SK-N-SH (cell line): ENCODE measurements around the gene TXNRD2. TPM values are rescaled to one million over a fixed set of nuclear protein-coding genes. Genes with fewer than 3 reads are reported as not detected.

Experiments
- CTCF ChIA-PET: fragments of 300-600, 350-600 bp; formaldehyde crosslinking; extraction: SDS; loops from one replicate; lab custom pipeline; 2021; lab: Yijun Ruan, JAX
- POLR2A ChIA-PET: fragments of 350-600 bp; sonication (Branson Sonifier 250); formaldehyde crosslinking; extraction: SDS; loops from one replicate; lab custom pipeline; 2020; ENCODE audit warnings: antibody characterized with exemption, inconsistent platforms; lab: Yijun Ruan, JAX
- DNase-seq: peaks from one replicate; pipeline ENCODE4 v3.0.0; 2012
- H2AFZ ChIP-seq: fragments of 200-600 bp; sonication (generic); 2 replicates; pipeline ENCODE4 v1.8.1; 2016; ENCODE audit warnings: antibody characterized with exemption, mild to moderate bottlenecking, low read depth
- H3F3A ChIP-seq: fragments of 200-600 bp; sonication (generic); replicated peaks from 2 replicates; pipeline ENCODE3; 2016; ENCODE audit warnings: antibody characterized with exemption, mild to moderate bottlenecking; ENCODE audit not compliant: insufficient read depth
- H3K27ac ChIP-seq, 2 experiments: fragments of 200-500 bp in 1 of 2; fragments of 200-600 bp in 1 of 2; sonication (Bioruptor generic) in 1 of 2; sonication (generic), shearing (Covaris generic) in 1 of 2; 2 replicates each; pipeline versions ENCODE4 v1.5.1 to v1.6.1; 2014 to 2016; ENCODE audit warnings: low read depth in 2 of 2, inconsistent platforms in 1 of 2, low read length in 1 of 2, mild to moderate bottlenecking in 1 of 2, mixed read lengths in 1 of 2
- H3K27me3 ChIP-seq: fragments of 200-600 bp; sonication (generic), shearing (Covaris generic); 2 replicates; pipeline ENCODE4 v1.6.1; 2016; ENCODE audit warnings: mixed run types; ENCODE audit not compliant: insufficient read depth
- H3K36me3 ChIP-seq, 2 experiments: fragments of 200-500 bp in 1 of 2; fragments of 200-600 bp in 1 of 2; sonication (Bioruptor generic) in 1 of 2; sonication (generic) in 1 of 2; replicated peaks in 1 of 2; 2 replicates each; pipeline versions ENCODE3 to v1.5.1; 2014 to 2016; ENCODE audit warnings: low read length in 1 of 2, mild to moderate bottlenecking in 1 of 2; ENCODE audit not compliant: insufficient read depth in 2 of 2, control insufficient read depth in 1 of 2
- H3K4me1 ChIP-seq, 2 experiments: fragments of 200-500 bp in 1 of 2; fragments of 200-600 bp in 1 of 2; sonication (Bioruptor generic) in 1 of 2; sonication (generic), shearing (Covaris generic) in 1 of 2; 2 replicates each; pipeline versions ENCODE4 v1.5.1 to v1.6.1; 2014 to 2016; ENCODE audit warnings: low read depth in 1 of 2, low read length in 1 of 2, mixed run types in 1 of 2; ENCODE audit not compliant: insufficient read depth in 2 of 2, control insufficient read depth in 1 of 2
- H3K4me2 ChIP-seq: fragments of 200-600 bp; sonication (generic), shearing (Covaris generic); 2 replicates; pipeline ENCODE4 v1.6.1; 2017; ENCODE audit warnings: mixed run types
- H3K4me3 ChIP-seq, 2 experiments: fragments of 200-500 bp in 1 of 2; fragments of 200-600 bp in 1 of 2; sonication (Bioruptor generic) in 1 of 2; sonication (generic), shearing (Covaris generic) in 1 of 2; 2 replicates each; pipeline versions ENCODE4 v1.5.1 to v1.8.1; 2014 to 2016; ENCODE audit warnings: low read depth in 2 of 2, inconsistent platforms in 1 of 2, low read length in 1 of 2, mild to moderate bottlenecking in 1 of 2, mixed read lengths in 1 of 2, moderate library complexity in 1 of 2
- H3K79me2 ChIP-seq: fragments of 200-600 bp; sonication (generic); 2 replicates; pipeline ENCODE4 v1.8.1; 2017; ENCODE audit warnings: mild to moderate bottlenecking; ENCODE audit not compliant: insufficient read depth
- H3K9ac ChIP-seq: fragments of 200-600 bp; sonication (generic); 2 replicates; pipeline ENCODE4 v1.6.1; 2017; ENCODE audit warnings: mixed run types
- H3K9me2 ChIP-seq: fragments of 200-600 bp; sonication (generic); 2 replicates; pipeline ENCODE4 v1.6.1; 2017; ENCODE audit warnings: mixed run types
- H3K9me3 ChIP-seq: fragments of 200-600 bp; sonication (generic); 2 replicates; pipeline ENCODE4 v1.6.1; 2017; ENCODE audit warnings: mixed run types, mild to moderate bottlenecking, moderate library complexity
- H4K20me1 ChIP-seq: fragments of 200-600 bp; sonication (generic); 2 replicates; pipeline ENCODE4 v1.6.1; 2017; ENCODE audit warnings: mild to moderate bottlenecking, mixed run types; ENCODE audit not compliant: insufficient read depth
- CHD2 ChIP-seq: fragments of 150-350 bp; IDR thresholded peaks from 2 replicates; pipeline ENCODE4 v1.6.1; 2018; ENCODE audit warnings: low read length; ENCODE audit not compliant: partially characterized antibody
- EP300 ChIP-seq, 2 experiments: IDR thresholded peaks; 2 replicates each; pipeline versions ENCODE4 v1.4.0 to v1.6.1; 2012; ENCODE audit warnings: borderline replicate concordance in 1 of 2, low read depth in 1 of 2, low read length in 1 of 2
- EZH2phosphoT487 ChIP-seq: fragments of 200-600 bp; sonication (generic); IDR thresholded peaks from 2 replicates; pipeline ENCODE4 v1.6.1; 2017; ENCODE audit warnings: low read depth, mixed run types, mild to moderate bottlenecking, antibody characterized with exemption, moderate library complexity, borderline replicate concordance
- FOSL2 ChIP-seq: IDR thresholded peaks from 2 replicates; pipeline ENCODE4 v1.4.0; 2012; ENCODE audit warnings: low read depth, mild to moderate bottlenecking, moderate library complexity, borderline replicate concordance
- FOXJ3 ChIP-seq: sonication (generic); formaldehyde crosslinking; IDR thresholded peaks from 2 replicates; pipeline ENCODE4 v1.5.1; 2020; ENCODE audit warnings: mild to moderate bottlenecking, missing genetic modification reagents
- FOXM1 ChIP-seq: IDR thresholded peaks from 2 replicates; pipeline ENCODE4 v1.4.0; 2012; ENCODE audit warnings: low read depth, mild to moderate bottlenecking
- GATA2 ChIP-seq: sonication (generic); formaldehyde crosslinking; IDR thresholded peaks from 2 replicates; pipeline ENCODE4 v1.5.0; 2020; ENCODE audit warnings: mild to moderate bottlenecking, missing genetic modification reagents
- JUND ChIP-seq: IDR thresholded peaks from 2 replicates; pipeline ENCODE4 v1.4.0; 2012
- MAX ChIP-seq: IDR thresholded peaks from 2 replicates; pipeline ENCODE4 v1.4.0; 2012; ENCODE audit warnings: low read depth
- MEF2A ChIP-seq: IDR thresholded peaks from 2 replicates; pipeline ENCODE4 v1.4.0; 2012; ENCODE audit warnings: low read depth, borderline replicate concordance
- MXI1 ChIP-seq: IDR thresholded peaks from 2 replicates; pipeline ENCODE4 v1.6.1; 2012; ENCODE audit warnings: mild to moderate bottlenecking, low read depth, low read length, improper control_type of control experiment
- NFIC ChIP-seq: IDR thresholded peaks from 2 replicates; pipeline ENCODE4 v1.4.0; 2012; ENCODE audit warnings: borderline replicate concordance
- NRF1 ChIP-seq: IDR thresholded peaks from 2 replicates; pipeline ENCODE4 v1.6.1; 2012; ENCODE audit warnings: low read depth, mild to moderate bottlenecking, low read length
- PBX3 ChIP-seq: IDR thresholded peaks from 2 replicates; pipeline ENCODE4; 2012
- POLR2AphosphoS5 ChIP-seq: IDR thresholded peaks from 2 replicates; pipeline ENCODE4 v1.6.1; 2012; ENCODE audit warnings: low read depth, low read length
- RXRA ChIP-seq: IDR thresholded peaks from 2 replicates; pipeline ENCODE4 v1.4.0; 2012; ENCODE audit warnings: low read depth, mild to moderate bottlenecking, borderline replicate concordance
- SIN3A ChIP-seq: IDR thresholded peaks from 2 replicates; pipeline ENCODE4 v1.6.1; 2012; ENCODE audit warnings: low read depth, mild to moderate bottlenecking, low read length, moderate library complexity, borderline replicate concordance
- TAF1 ChIP-seq: IDR thresholded peaks from 2 replicates; pipeline ENCODE4 v1.6.1; 2012; ENCODE audit warnings: low read depth, mild to moderate bottlenecking, low read length, moderate library complexity, borderline replicate concordance
- TEAD4 ChIP-seq: IDR thresholded peaks from 2 replicates; pipeline ENCODE4 v1.4.0; 2012; ENCODE audit warnings: mild to moderate bottlenecking, borderline replicate concordance; ENCODE audit not compliant: insufficient read depth
- WGBS: methylation state at CpG from one replicate; pipeline ENCODE4 v1.1.6; 2017; ENCODE audit warnings: low lambda C conversion rate; 5-methylcytosine and 5-hydroxymethylcytosine counted together
- polyA plus RNA-seq, 3 experiments: library from polyadenylated mRNA; depleted of rRNA; stranded (reverse); fragments of >200 nt; gene quantifications; 2 replicates each; pipeline ENCODE4 v1.2.3, GENCODE V29; 2012
- TF ChIP-seq, protein P1 (sequence below): IDR thresholded peaks from 2 replicates; pipeline ENCODE4 v1.4.0; 2012; ENCODE audit warnings: low read depth, borderline replicate concordance
- TF ChIP-seq, protein P2 (sequence below): IDR thresholded peaks from 2 replicates; pipeline ENCODE4 v1.6.1; 2012; ENCODE audit warnings: mild to moderate bottlenecking, low read depth, low read length, moderate library complexity
- TF ChIP-seq, protein P3 (sequence below): fragments of 150-350 bp; IDR thresholded peaks from 2 replicates; pipeline ENCODE4 v1.6.1; 2017; ENCODE audit warnings: antibody characterized with exemption, low read length, low read depth, borderline replicate concordance

The TXNRD2 gene
- polyA plus RNA-seq, 1 of the 3 experiments (the other 2 are of a cell fraction) = 34.7 TPM

DNA sequence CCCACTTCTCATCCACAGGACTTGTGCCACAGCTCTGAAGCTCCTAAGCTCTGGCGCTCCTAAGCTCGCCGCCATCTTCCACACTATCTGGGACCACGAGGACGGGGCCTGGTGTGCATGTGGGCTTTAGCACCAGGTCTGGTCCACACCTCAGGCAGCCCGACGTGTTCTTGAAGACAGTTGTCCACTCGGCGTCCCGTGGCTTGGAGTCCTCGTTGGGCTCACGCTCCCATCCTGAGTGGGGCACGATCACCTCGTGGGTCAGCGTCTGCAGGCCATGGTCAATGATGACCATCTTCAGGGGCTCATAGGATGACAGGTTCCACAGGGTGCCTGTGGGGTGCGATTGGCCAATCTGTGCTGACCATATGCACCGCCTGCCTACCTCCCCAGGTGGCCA lies 37.1 kb upstream of the TXNRD2 start (continued):
- TF ChIP-seq, protein P1, sequence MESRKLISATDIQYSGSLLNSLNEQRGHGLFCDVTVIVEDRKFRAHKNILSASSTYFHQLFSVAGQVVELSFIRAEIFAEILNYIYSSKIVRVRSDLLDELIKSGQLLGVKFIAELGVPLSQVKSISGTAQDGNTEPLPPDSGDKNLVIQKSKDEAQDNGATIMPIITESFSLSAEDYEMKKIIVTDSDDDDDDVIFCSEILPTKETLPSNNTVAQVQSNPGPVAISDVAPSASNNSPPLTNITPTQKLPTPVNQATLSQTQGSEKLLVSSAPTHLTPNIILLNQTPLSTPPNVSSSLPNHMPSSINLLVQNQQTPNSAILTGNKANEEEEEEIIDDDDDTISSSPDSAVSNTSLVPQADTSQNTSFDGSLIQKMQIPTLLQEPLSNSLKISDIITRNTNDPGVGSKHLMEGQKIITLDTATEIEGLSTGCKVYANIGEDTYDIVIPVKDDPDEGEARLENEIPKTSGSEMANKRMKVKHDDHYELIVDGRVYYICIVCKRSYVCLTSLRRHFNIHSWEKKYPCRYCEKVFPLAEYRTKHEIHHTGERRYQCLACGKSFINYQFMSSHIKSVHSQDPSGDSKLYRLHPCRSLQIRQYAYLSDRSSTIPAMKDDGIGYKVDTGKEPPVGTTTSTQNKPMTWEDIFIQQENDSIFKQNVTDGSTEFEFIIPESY = no peak
- TF ChIP-seq GATA2 (CRISPR knock-in tag) (no peak), POLR2AphosphoS5 (no peak), FOSL2 (no peak), FOXM1 (no peak), MEF2A (no peak), CHD2 (no peak)

- H3K36me3 ChIP-seq = peaks cover 0 to 50% of the 10 kb centered on the region in 2 experiments
- H3F3A ChIP-seq = no peaks in the 10 kb centered on the region
- no peaks in the 10 kb centered on the region for H3K27me3 ChIP-seq
- H3K4me1 ChIP-seq = peaks cover 0 to 26% of the 10 kb centered on the region in 2 experiments; a peak in 1 of 4 replicates
- H3K9me3 ChIP-seq = no peaks in the 10 kb centered on the region
- no peak overlapping the region for H2AFZ ChIP-seq
- TF ChIP-seq MXI1 (no peak), PBX3 (no peak), CHD2 (no peak), RXRA (no peak), MAX (no peak), POLR2AphosphoS5 (no peak), FOXJ3 (no peak), TAF1 (no peak), TEAD4 (no peak), NFIC (no peak), GATA2 (CRISPR knock-in tag) (no peak), SIN3A (no peak), NRF1 (no peak), EZH2phosphoT487 (no peak), EP300 (IDR thresholded peaks at IDR 0.05; ENCODE audit: borderline replicate concordance in 1 of 2, low read depth in 1 of 2, low read length in 1 of 2) (no peak), JUND (no peak)
- TF ChIP-seq, protein P2, sequence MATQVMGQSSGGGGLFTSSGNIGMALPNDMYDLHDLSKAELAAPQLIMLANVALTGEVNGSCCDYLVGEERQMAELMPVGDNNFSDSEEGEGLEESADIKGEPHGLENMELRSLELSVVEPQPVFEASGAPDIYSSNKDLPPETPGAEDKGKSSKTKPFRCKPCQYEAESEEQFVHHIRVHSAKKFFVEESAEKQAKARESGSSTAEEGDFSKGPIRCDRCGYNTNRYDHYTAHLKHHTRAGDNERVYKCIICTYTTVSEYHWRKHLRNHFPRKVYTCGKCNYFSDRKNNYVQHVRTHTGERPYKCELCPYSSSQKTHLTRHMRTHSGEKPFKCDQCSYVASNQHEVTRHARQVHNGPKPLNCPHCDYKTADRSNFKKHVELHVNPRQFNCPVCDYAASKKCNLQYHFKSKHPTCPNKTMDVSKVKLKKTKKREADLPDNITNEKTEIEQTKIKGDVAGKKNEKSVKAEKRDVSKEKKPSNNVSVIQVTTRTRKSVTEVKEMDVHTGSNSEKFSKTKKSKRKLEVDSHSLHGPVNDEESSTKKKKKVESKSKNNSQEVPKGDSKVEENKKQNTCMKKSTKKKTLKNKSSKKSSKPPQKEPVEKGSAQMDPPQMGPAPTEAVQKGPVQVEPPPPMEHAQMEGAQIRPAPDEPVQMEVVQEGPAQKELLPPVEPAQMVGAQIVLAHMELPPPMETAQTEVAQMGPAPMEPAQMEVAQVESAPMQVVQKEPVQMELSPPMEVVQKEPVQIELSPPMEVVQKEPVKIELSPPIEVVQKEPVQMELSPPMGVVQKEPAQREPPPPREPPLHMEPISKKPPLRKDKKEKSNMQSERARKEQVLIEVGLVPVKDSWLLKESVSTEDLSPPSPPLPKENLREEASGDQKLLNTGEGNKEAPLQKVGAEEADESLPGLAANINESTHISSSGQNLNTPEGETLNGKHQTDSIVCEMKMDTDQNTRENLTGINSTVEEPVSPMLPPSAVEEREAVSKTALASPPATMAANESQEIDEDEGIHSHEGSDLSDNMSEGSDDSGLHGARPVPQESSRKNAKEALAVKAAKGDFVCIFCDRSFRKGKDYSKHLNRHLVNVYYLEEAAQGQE = no peak
- TF ChIP-seq, protein P3, sequence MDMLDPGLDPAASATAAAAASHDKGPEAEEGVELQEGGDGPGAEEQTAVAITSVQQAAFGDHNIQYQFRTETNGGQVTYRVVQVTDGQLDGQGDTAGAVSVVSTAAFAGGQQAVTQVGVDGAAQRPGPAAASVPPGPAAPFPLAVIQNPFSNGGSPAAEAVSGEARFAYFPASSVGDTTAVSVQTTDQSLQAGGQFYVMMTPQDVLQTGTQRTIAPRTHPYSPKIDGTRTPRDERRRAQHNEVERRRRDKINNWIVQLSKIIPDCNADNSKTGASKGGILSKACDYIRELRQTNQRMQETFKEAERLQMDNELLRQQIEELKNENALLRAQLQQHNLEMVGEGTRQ = no peak
- H4K20me1 ChIP-seq = no peaks in the 10 kb centered on the region
- no peak overlapping the region for H3K9ac ChIP-seq
- POLR2A ChIA-PET = interaction anchor here (1.0 to 1.1 kb wide), 2 partner anchors 9 to 102 kb away, joined by 3 to 4 read pairs; no protein-coding TSS in a partner anchor
- H3K79me2 ChIP-seq = no peaks in the 10 kb centered on the region
- no peak overlapping the region for H3K4me3 ChIP-seq
- no peak overlapping the region for H3K4me2 ChIP-seq
- WGBS = 94% methylated on average over 24 of the region's 32 CpGs
- CTCF ChIA-PET = interaction anchor here (1.0 to 16.4 kb wide), 2 partner anchors 12 to 35 kb away, joined by 3 to 224 read pairs; no protein-coding TSS in a partner anchor
- H3K9me2 ChIP-seq = no peaks in the 10 kb centered on the region
- no peak overlapping the region for H3K27ac ChIP-seq
- DNase-seq = no peak
Measured at GRCh38 chr22:19977296-19978243, 36.0 kb upstream of the TXNRD2 start.
